ENCODE measurements around the gene NPAS3. TPM values are rescaled to one million over a fixed set of nuclear protein-coding genes. Genes with fewer than 3 reads are reported as not detected.

NPAS3 gene
- total and polyA plus RNA-seq, 2 of the 13 experiments (the other 11 are each of a cell fraction or from before 2014, with no cell fraction given): not detected

DNA sequence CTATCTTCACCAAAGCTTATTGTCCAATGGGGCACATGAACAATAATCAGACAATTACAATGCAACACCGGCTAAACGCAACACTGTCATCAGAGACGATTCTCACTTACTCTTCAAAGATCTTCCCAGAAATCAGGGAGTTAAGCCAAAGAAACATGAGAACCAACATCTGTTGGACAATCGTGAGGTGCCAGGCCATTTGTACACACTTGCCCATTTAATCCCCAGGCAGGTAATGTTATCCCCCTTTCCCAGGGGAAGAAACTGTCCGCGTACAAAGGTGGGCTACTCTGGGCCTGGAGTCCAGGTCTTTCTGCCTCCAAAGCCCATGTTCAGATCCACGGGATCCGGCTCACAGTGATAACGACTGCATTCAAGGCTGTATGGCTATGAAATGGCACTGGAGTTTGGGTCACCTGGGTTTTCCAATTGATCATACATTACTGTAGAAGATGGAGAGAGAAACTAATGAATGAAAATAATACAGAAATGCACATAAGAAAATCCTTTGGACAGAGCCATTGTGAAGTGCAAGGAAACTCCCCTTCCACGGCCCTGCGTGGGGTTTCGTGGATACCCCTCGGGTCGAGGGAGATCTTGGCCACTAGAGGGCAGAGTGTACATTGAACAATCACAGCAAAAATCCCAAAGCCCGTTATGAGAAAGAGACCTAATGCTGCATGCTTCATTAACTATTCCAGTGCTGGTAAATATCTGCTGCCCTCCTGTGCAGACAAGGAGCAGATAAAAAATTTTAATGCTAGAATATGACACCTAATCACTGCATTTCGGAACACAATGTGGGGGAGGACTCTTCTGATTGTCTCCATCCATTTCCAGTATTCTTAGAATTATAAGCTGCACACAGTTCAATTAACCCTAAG is 900.8 kb downstream of the NPAS3 start (continued):
- TF ChIP-seq, protein P1, sequence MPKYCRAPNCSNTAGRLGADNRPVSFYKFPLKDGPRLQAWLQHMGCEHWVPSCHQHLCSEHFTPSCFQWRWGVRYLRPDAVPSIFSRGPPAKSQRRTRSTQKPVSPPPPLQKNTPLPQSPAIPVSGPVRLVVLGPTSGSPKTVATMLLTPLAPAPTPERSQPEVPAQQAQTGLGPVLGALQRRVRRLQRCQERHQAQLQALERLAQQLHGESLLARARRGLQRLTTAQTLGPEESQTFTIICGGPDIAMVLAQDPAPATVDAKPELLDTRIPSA (CRISPR knock-in tag; IDR thresholded peaks at IDR 0.05; ENCODE audit: borderline replicate concordance): no peak
- TF ChIP-seq NR2F6 (IDR thresholded peaks at IDR 0.05) (no peak), NR2F6 (CRISPR knock-in tag; IDR thresholded peaks at IDR 0.05) (0 out of 2 replicates have a peak, but pooled peaks have one; percentile 11), TBL1XR1 (IDR thresholded peaks at IDR 0.05; ENCODE audit: borderline replicate concordance, low read length, partially characterized antibody) (peak; percentile 14), ZNF629 (CRISPR knock-in tag; conservative IDR thresholded peaks at IDR 0.05) (no peak), HNRNPUL1 (IDR thresholded peaks at IDR 0.05; ENCODE audit: low read depth, low read length) (no peak), SMAD9 (CRISPR knock-in tag; IDR thresholded peaks at IDR 0.05) (no peak), ZNF564 (CRISPR knock-in tag; IDR thresholded peaks at IDR 0.05) (no peak), ZEB1 (IDR thresholded peaks at IDR 0.05; ENCODE audit: insufficient replicate concordance, low read depth) (no peak), SCMH1 (CRISPR knock-in tag; IDR thresholded peaks at IDR 0.05; ENCODE audit: borderline replicate concordance) (no peak), ZNF343 (CRISPR knock-in tag; IDR thresholded peaks at IDR 0.05) (no peak), HCFC1 (IDR thresholded peaks at IDR 0.05; ENCODE audit: low read depth, low read length) (no peak), ZNF614 (CRISPR knock-in tag; IDR thresholded peaks at IDR 0.05; ENCODE audit: borderline replicate concordance) (peak; percentile 35; the same call in 1 of the 2 replicates)
- TF ChIP-seq, protein P2, sequence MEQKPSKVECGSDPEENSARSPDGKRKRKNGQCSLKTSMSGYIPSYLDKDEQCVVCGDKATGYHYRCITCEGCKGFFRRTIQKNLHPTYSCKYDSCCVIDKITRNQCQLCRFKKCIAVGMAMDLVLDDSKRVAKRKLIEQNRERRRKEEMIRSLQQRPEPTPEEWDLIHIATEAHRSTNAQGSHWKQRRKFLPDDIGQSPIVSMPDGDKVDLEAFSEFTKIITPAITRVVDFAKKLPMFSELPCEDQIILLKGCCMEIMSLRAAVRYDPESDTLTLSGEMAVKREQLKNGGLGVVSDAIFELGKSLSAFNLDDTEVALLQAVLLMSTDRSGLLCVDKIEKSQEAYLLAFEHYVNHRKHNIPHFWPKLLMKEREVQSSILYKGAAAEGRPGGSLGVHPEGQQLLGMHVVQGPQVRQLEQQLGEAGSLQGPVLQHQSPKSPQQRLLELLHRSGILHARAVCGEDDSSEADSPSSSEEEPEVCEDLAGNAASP (CRISPR knock-in tag; IDR thresholded peaks at IDR 0.05; ENCODE audit: borderline replicate concordance): no peak
- TF ChIP-seq, protein P3, sequence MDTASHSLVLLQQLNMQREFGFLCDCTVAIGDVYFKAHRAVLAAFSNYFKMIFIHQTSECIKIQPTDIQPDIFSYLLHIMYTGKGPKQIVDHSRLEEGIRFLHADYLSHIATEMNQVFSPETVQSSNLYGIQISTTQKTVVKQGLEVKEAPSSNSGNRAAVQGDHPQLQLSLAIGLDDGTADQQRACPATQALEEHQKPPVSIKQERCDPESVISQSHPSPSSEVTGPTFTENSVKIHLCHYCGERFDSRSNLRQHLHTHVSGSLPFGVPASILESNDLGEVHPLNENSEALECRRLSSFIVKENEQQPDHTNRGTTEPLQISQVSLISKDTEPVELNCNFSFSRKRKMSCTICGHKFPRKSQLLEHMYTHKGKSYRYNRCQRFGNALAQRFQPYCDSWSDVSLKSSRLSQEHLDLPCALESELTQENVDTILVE (CRISPR knock-in tag; IDR thresholded peaks at IDR 0.05): peak; percentile 50; the same call in 1 of the 2 replicates
- TF ChIP-seq, protein P4, sequence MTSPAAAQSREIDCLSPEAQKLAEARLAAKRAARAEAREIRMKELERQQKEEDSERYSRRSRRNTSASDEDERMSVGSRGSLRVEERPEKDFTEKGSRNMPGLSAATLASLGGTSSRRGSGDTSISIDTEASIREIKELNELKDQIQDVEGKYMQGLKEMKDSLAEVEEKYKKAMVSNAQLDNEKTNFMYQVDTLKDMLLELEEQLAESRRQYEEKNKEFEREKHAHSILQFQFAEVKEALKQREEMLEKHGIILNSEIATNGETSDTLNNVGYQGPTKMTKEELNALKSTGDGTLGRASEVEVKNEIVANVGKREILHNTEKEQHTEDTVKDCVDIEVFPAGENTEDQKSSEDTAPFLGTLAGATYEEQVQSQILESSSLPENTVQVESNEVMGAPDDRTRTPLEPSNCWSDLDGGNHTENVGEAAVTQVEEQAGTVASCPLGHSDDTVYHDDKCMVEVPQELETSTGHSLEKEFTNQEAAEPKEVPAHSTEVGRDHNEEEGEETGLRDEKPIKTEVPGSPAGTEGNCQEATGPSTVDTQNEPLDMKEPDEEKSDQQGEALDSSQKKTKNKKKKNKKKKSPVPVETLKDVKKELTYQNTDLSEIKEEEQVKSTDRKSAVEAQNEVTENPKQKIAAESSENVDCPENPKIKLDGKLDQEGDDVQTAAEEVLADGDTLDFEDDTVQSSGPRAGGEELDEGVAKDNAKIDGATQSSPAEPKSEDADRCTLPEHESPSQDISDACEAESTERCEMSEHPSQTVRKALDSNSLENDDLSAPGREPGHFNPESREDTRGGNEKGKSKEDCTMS (CRISPR knock-in tag; conservative IDR thresholded peaks at IDR 0.05): no peak
- TF ChIP-seq, protein P5, sequence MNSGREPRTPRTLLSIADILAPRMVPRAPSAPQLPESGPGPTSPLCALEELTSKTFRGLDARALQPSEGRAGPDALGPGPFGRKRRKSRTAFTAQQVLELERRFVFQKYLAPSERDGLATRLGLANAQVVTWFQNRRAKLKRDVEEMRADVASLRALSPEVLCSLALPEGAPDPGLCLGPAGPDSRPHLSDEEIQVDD (CRISPR knock-in tag; IDR thresholded peaks at IDR 0.05; ENCODE audit: borderline replicate concordance): no peak
- TF ChIP-seq, protein P6, sequence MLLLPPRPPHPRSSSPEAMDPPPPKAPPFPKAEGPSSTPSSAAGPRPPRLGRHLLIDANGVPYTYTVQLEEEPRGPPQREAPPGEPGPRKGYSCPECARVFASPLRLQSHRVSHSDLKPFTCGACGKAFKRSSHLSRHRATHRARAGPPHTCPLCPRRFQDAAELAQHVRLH (CRISPR knock-in tag; IDR thresholded peaks at IDR 0.05; ENCODE audit: borderline replicate concordance, low read depth): 0 out of 2 replicates have a peak, but pooled peaks have one; percentile 81
- TF ChIP-seq, protein P7, sequence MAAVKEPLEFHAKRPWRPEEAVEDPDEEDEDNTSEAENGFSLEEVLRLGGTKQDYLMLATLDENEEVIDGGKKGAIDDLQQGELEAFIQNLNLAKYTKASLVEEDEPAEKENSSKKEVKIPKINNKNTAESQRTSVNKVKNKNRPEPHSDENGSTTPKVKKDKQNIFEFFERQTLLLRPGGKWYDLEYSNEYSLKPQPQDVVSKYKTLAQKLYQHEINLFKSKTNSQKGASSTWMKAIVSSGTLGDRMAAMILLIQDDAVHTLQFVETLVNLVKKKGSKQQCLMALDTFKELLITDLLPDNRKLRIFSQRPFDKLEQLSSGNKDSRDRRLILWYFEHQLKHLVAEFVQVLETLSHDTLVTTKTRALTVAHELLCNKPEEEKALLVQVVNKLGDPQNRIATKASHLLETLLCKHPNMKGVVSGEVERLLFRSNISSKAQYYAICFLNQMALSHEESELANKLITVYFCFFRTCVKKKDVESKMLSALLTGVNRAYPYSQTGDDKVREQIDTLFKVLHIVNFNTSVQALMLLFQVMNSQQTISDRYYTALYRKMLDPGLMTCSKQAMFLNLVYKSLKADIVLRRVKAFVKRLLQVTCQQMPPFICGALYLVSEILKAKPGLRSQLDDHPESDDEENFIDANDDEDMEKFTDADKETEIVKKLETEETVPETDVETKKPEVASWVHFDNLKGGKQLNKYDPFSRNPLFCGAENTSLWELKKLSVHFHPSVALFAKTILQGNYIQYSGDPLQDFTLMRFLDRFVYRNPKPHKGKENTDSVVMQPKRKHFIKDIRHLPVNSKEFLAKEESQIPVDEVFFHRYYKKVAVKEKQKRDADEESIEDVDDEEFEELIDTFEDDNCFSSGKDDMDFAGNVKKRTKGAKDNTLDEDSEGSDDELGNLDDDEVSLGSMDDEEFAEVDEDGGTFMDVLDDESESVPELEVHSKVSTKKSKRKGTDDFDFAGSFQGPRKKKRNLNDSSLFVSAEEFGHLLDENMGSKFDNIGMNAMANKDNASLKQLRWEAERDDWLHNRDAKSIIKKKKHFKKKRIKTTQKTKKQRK (IDR thresholded peaks at IDR 0.05; ENCODE audit: low read length): no peak

Measured in HepG2 (cell line).